Thoracic aorta (tissue), 2 donors: ENCODE results near the gene TBL3. TPM values are rescaled to one million over a fixed set of nuclear protein-coding genes. Genes with fewer than 3 reads are reported as not detected.

Experiments used
- ATAC-seq: fragments of 150-250 bp; one replicate; pipeline ENCODE4 v1.8.0; 2017; ENCODE audit warnings: low read depth; ENCODE audit not compliant: insufficient number of reproducible peaks, low FRiP score
- DNase-seq: peaks from one replicate; pipeline ENCODE4 v3.0.0-alpha.2; 2020; ENCODE audit warnings: low spot score
- H3K27ac ChIP-seq, 2 donors: fragments of 200-600 bp; sonication (generic); 1 replicate in 1 of 2; 2 replicates in 1 of 2; pipeline ENCODE4 v1.5.1; 2016; ENCODE audit warnings: mild to moderate bottlenecking in 2 of 2, moderate library complexity in 2 of 2
- H3K27me3 ChIP-seq: fragments of 200-600 bp; sonication (generic); replicated peaks from 2 replicates; pipeline ENCODE4 v1.6.0; 2016; ENCODE audit warnings: mild to moderate bottlenecking; ENCODE audit not compliant: insufficient read depth
- H3K36me3 ChIP-seq: fragments of 200-600 bp; sonication (generic); one replicate; pipeline ENCODE4 v1.5.1; 2016
- H3K4me1 ChIP-seq, 2 donors: fragments of 200-600 bp; sonication (generic); 1 replicate in 1 of 2; 2 replicates in 1 of 2; pipeline versions ENCODE4 v1.5.1 to v1.6.0; 2016; ENCODE audit warnings: low read depth in 2 of 2, mild to moderate bottlenecking in 1 of 2; ENCODE audit not compliant: control insufficient read depth in 1 of 2
- H3K4me3 ChIP-seq: fragments of 200-600 bp; sonication (generic); 2 replicates; pipeline ENCODE4 v1.5.1; 2016; ENCODE audit warnings: mild to moderate bottlenecking
- H3K9me3 ChIP-seq: fragments of 200-600 bp; sonication (generic); 2 replicates; pipeline ENCODE4 v1.5.1; 2016
- total RNA-seq, 2 donors: library from RNA; depleted of rRNA; stranded (reverse); fragments of >200 nt; gene quantifications; one replicate each; pipeline versions ENCODE4 v1.1.0 to v1.2.3, GENCODE V29; 2016
- TF ChIP-seq, protein P1 (sequence below): fragments of 200-600 bp; sonication (generic); IDR thresholded peaks from one replicate; pipeline ENCODE4 v1.5.1; 2019; ENCODE audit warnings: antibody characterized with exemption

The TBL3 gene
- total RNA-seq, 2 donors from 2014 or later: 22.2 to 44.8 TPM

DNA sequence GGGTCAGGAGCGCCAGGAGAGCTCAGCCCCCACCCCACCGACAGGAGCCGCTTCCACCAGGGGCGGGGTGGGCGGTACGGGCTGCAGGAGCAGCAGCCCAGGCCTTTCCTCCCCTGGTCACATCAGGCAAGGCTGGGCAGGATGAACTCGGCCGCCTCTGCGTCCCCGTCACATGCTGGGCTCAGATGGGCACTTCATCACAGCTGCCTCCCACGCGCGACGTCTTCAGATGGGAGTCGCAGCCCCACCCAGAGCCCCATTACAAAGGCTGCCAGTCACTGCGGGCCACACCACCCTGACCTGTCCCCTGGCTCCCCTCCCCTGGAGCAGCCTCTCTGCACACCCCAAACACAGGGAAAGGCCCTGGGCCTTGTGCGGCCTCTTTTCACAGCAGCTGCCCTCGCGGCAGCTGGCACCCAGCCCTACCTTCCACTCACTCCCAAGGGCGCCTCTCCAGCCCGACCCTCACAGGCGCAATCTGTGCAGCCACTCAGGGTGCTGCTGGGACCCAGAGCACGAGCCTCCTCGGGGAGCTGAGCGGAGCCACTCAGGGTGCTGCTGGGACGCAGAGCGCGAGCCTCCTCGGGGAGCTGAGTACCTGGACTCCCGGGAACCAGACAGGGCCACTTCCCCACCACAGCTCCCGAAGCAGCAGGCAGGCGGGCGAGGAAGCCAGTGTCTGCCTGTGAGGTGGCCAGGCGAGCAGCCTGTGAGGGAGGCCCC, 33.1 kb downstream of the TBL3 start:
- ATAC-seq (no peak), DNase-seq (no peak)
- TF ChIP-seq, protein P1, sequence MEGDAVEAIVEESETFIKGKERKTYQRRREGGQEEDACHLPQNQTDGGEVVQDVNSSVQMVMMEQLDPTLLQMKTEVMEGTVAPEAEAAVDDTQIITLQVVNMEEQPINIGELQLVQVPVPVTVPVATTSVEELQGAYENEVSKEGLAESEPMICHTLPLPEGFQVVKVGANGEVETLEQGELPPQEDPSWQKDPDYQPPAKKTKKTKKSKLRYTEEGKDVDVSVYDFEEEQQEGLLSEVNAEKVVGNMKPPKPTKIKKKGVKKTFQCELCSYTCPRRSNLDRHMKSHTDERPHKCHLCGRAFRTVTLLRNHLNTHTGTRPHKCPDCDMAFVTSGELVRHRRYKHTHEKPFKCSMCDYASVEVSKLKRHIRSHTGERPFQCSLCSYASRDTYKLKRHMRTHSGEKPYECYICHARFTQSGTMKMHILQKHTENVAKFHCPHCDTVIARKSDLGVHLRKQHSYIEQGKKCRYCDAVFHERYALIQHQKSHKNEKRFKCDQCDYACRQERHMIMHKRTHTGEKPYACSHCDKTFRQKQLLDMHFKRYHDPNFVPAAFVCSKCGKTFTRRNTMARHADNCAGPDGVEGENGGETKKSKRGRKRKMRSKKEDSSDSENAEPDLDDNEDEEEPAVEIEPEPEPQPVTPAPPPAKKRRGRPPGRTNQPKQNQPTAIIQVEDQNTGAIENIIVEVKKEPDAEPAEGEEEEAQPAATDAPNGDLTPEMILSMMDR: no peak
- Histone ChIP-seq H3K36me3 (peaks cover 26% of the 10 kb centered on the region), H3K9me3 (no peaks in the 10 kb centered on the region), H3K4me1 (peaks cover 27 to 46% of the 10 kb centered on the region in 2 donors), H3K4me3 (no peak overlapping the region), H3K27me3 (no peaks in the 10 kb centered on the region), H3K27ac (no peak overlapping the region)

DNA sequence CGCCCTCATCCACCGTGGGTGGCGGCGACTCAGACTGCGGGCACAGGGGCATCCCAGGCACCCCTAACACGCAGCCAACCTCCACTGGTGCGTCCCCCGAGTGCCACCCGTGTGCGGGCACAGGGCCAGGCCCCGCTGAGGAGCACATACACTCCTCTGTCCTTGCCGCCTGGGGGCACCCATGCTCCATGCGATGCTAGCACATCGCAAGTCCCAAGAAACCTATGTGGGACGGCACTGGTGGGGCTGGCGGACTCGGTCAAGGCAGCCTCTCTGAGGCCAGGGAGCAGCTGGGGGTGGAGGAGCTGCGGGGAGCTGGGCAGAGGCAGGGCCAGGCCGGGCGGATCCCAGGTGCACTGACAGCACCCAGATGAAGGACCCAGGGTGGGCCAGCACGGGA, 33.8 kb downstream of the TBL3 start:
- no peak for DNase-seq
- Histone ChIP-seq H3K4me3 (no peak overlapping the region), H3K27ac (no peak overlapping the region), H3K9me3 (no peaks in the 10 kb centered on the region), H3K36me3 (peaks cover 24% of the 10 kb centered on the region), H3K4me1 (peaks cover 30 to 52% of the 10 kb centered on the region in 2 donors), H3K27me3 (no peaks in the 10 kb centered on the region)
- TF ChIP-seq, protein P1: no peak
- ATAC-seq: no peak

DNA sequence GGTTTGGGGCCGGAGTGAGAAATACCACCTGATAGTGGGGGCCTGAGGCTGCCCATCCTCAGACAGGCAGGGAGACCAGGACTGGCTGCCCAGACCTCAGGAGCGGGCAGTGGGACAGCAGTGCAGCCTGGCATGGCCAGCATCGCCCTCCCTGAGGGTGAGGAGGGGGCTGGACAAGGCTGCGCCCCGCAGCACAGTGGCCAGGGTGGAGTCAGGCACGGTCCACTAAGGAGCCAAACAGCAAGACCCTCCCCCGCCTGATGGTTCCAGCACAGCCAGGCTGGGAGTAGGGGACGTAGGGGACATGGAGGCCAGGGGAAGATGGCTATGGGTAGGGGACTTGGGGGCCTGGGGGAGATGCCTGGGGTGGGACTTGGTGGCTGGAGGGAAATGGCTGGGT, 34.5 kb downstream of the TBL3 start:
- no peak for ATAC-seq
- no peak overlapping the region for H3K27ac ChIP-seq
- no peaks in the 10 kb centered on the region for H3K9me3 ChIP-seq
- peaks cover 30 to 53% of the 10 kb centered on the region in 2 donors for H3K4me1 ChIP-seq
- TF ChIP-seq, protein P1: no peak
- H3K27me3 ChIP-seq: no peaks in the 10 kb centered on the region
- H3K4me3 ChIP-seq: no peak overlapping the region
- H3K36me3 ChIP-seq: peaks cover 18% of the 10 kb centered on the region
- no peak for DNase-seq

DNA sequence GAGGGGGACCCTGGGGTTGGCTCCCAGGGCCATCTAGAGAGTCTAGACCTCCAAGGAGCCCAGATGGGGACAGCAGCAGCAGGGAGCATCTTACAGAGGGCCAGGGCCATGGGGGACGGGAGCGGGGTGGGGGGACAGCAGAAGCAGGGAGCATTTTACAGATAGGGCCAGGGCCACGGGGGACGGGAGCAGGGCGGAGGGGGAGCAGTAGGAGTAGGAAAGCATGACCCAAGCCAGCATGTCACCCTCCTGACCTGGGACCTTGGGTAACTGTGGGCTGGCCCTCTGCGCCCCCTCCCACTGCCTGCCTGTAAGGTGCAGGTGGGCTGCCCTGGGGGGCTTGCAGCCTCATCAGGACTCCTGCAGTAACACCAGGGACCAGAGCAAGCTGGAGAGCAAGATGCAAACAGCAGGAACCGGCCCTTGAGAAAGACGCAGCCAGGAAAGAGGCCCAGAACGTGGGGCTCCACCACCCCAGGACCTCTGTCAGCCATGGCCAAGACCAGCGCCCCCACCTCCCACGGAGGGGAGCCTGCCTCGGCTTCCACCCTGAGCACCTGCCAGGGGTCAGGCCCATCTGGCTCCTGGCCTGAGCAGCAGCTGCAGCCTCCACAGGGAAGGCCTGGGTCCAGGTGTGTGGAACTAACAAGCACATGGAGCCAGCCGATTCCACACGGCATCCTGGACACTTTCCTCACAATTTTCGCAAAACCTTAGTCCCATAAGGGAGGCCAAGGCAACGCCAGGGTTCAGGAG, 35.4 kb downstream of the TBL3 start:
- peaks cover 9% of the 10 kb centered on the region for H3K36me3 ChIP-seq
- H3K27ac ChIP-seq: no peak overlapping the region
- H3K27me3 ChIP-seq: no peaks in the 10 kb centered on the region
- peak overlapping the region; percentile 14 for H3K4me3 ChIP-seq
- TF ChIP-seq, protein P1: no peak
- DNase-seq (no peak), ATAC-seq (no peak)
- peaks cover 30 to 53% of the 10 kb centered on the region in 2 donors for H3K4me1 ChIP-seq
- H3K9me3 ChIP-seq: no peaks in the 10 kb centered on the region

DNA sequence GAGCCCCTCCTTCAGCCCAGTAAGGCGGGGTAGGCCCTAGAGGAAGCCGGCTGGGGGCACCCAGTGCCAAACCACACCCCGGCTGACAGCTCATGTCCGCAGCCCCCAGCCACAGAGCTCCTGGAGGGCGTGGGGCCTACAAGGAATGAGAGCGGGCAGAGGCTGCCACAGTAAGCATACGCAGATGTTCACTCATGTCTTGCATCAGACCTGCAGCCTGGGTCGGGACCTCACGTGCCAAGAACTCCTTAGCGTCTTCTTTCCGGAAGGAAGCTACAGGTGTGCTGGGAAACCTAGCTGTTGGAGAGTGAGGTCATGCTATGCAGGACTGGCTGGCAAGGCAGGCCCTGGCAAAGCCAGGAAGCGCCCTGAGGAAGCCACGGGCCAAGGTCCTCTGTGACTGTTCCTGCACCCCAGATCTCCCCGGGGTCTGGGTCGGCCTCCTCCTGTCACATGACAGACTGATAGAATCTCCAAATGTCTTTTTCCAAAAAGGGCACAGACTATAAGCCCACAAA, 36.2 kb downstream of the TBL3 start:
- no peak overlapping the region for H3K27ac ChIP-seq
- H3K9me3 ChIP-seq: no peaks in the 10 kb centered on the region
- peaks cover 3% of the 10 kb centered on the region for H3K36me3 ChIP-seq
- TF ChIP-seq, protein P1: no peak
- no peaks in the 10 kb centered on the region for H3K27me3 ChIP-seq
- ATAC-seq: no peak
- H3K4me1 ChIP-seq: peaks cover 30 to 53% of the 10 kb centered on the region in 2 donors
- peak overlapping the region; percentile 98 for H3K4me3 ChIP-seq
- no peak for DNase-seq
